Natural killer cell (primary cell): ENCODE results near the gene RPL10. TPM values are rescaled to one million over a fixed set of nuclear protein-coding genes. Genes with fewer than 3 reads are reported as not detected.

Experiments
- ATAC-seq, 3 donors: fragments of 150-1000 bp in 2 of 3; fragments of 200-7000 bp in 1 of 3; cut with Tn5 transposase; 1 replicate in 1 of 3; 2 replicates in 2 of 3; pipeline ENCODE4 v1.10.0; 2021; ENCODE audit warnings: mild to moderate bottlenecking in 2 of 3, moderate library complexity in 2 of 3
- DNase-seq, 2 donors: peaks; one replicate each; pipeline versions ENCODE4 v3.0.0 to v3.0.0-alpha.2; 2013 to 2021; ENCODE audit warnings: mixed read lengths in 1 of 2
- H3K27ac ChIP-seq: one replicate; pipeline ENCODE4 v1.5.1; 2013; ENCODE audit warnings: mild to moderate bottlenecking, low read length
- H3K27me3 ChIP-seq: one replicate; pipeline ENCODE4 v1.6.1; 2013; ENCODE audit warnings: low read length; ENCODE audit not compliant: control insufficient read depth, insufficient read depth
- H3K36me3 ChIP-seq: one replicate; pipeline ENCODE4 v1.6.1; 2013; ENCODE audit warnings: low read length; ENCODE audit not compliant: control insufficient read depth, insufficient read depth
- H3K4me1 ChIP-seq: one replicate; pipeline ENCODE4 v1.6.1; 2013; ENCODE audit warnings: low read length; ENCODE audit not compliant: control insufficient read depth, insufficient read depth
- H3K4me3 ChIP-seq: one replicate; pipeline ENCODE4 v1.5.1; 2013; ENCODE audit warnings: low read length
- H3K9me3 ChIP-seq: one replicate; pipeline ENCODE4 v1.6.1; 2013; ENCODE audit warnings: low read length; ENCODE audit not compliant: control insufficient read depth, insufficient read depth
- H3K27ac Mint-ChIP-seq, 2 donors: one replicate each; pipeline ENCODE4 v1.8.0; 2022; ENCODE audit warnings: mild to moderate bottlenecking in 2 of 2, mixed read lengths in 2 of 2, moderate library complexity in 1 of 2
- H3K27me3 Mint-ChIP-seq, 2 donors: one replicate each; pipeline ENCODE4 v1.8.0; 2022; ENCODE audit warnings: low read depth in 2 of 2, mixed read lengths in 2 of 2
- H3K36me3 Mint-ChIP-seq: one replicate; pipeline ENCODE4 v1.8.0; 2022; ENCODE audit warnings: mixed read lengths
- H3K4me1 Mint-ChIP-seq, 2 donors: one replicate each; pipeline ENCODE4 v1.8.0; 2022; ENCODE audit warnings: mixed read lengths in 2 of 2
- H3K4me3 Mint-ChIP-seq: one replicate; pipeline ENCODE4 v1.8.0; 2022; ENCODE audit warnings: mild to moderate bottlenecking, moderate library complexity, mixed read lengths
- H3K9me3 Mint-ChIP-seq, 2 donors: one replicate each; pipeline ENCODE4 v1.8.0; 2022; ENCODE audit warnings: mixed read lengths in 2 of 2
- WGBS: methylation state at CpG from one replicate; pipeline ENCODE4 v1.1.7; 2013; ENCODE audit warnings: missing lambda C conversion rate; ENCODE audit not compliant: insufficient coverage; 5-methylcytosine and 5-hydroxymethylcytosine counted together
- intact Hi-C: fragments of 100-400 bp; cut with micrococcal nuclease; formaldehyde crosslinking; loops from one replicate; pipeline ENCODE4 v1.14.2; 2022
- total RNA-seq, 4 donors: library from RNA; stranded (reverse); fragments of 120-200 nt in 1 of 4; gene quantifications; one replicate each; pipeline versions ENCODE4 v1.2.3 to v1.2.4, GENCODE V29; 2013 to 2022
- TF ChIP-seq, protein P1 (sequence below): fragments of 200-600 bp; IDR thresholded peaks from one replicate; pipeline ENCODE4 v1.8.0; 2022; ENCODE audit warnings: antibody characterized with exemption

The RPL10 gene
- total RNA-seq, 3 donors from 2014 or later (not counting 1 experiment from before 2014, with no cell fraction given): 2,249 to 2,456 (median 2,324) TPM

DNA sequence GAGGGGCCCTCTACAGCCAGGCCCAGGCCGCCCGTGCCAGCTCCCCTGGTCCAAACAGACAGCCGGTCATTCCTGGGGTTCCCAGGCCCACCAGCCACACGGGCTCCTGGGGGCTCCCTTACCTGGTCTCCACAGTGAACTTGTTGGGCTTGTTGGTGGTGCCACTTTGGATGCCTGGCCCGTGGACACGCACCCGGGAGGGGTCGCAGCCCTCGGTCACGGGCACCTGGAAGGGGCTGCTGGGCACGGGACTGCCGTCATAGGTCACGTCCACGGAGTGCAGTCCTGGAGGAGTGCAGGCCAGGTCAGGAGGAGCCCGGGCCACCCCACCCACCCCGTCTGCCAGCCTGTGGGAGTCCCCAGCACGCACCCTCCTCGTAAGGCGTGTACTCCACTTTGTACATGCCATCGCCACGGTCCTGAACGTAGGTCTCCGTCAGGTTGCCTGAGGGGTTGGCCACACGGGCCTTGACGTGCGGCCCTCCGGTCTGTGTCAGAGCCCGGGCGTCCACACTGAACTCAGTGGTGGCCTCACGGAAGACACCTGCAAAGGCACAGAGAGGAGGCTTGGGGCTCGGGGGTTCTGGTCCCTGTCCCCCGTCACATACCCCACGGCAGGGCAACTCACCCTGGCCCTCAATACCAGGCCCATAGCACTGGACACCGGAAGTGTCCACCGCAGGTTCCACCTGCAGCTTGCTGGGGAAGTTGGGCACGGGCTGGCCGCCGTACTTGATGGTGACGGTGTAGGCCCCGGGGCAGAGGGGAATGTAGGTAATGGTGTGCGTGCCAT, 38.6 kb upstream of the RPL10 start:
- Mint-ChIP-seq H3K4me3 (no peak overlapping the region), H3K36me3 (no peaks in the 10 kb centered on the region), H3K4me1 (peaks cover 5 to 14% of the 10 kb centered on the region in 2 donors), H3K27me3 (no peaks in the 10 kb centered on the region), H3K27ac (no peak overlapping the region), H3K9me3 (no peaks in the 10 kb centered on the region)
- ATAC-seq (no peak), DNase-seq (no peak)
- intact Hi-C loops: no loop called here
- Histone ChIP-seq H3K4me1 (peaks cover 85% of the 10 kb centered on the region), H3K27me3 (no peaks in the 10 kb centered on the region), H3K4me3 (no peak overlapping the region), H3K9me3 (no peaks in the 10 kb centered on the region), H3K27ac (no peak overlapping the region), H3K36me3 (peaks cover 93% of the 10 kb centered on the region)
- TF ChIP-seq, protein P1, sequence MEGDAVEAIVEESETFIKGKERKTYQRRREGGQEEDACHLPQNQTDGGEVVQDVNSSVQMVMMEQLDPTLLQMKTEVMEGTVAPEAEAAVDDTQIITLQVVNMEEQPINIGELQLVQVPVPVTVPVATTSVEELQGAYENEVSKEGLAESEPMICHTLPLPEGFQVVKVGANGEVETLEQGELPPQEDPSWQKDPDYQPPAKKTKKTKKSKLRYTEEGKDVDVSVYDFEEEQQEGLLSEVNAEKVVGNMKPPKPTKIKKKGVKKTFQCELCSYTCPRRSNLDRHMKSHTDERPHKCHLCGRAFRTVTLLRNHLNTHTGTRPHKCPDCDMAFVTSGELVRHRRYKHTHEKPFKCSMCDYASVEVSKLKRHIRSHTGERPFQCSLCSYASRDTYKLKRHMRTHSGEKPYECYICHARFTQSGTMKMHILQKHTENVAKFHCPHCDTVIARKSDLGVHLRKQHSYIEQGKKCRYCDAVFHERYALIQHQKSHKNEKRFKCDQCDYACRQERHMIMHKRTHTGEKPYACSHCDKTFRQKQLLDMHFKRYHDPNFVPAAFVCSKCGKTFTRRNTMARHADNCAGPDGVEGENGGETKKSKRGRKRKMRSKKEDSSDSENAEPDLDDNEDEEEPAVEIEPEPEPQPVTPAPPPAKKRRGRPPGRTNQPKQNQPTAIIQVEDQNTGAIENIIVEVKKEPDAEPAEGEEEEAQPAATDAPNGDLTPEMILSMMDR: no peak
- WGBS: 94% methylated on average over 41 of the region's 41 CpGs

DNA sequence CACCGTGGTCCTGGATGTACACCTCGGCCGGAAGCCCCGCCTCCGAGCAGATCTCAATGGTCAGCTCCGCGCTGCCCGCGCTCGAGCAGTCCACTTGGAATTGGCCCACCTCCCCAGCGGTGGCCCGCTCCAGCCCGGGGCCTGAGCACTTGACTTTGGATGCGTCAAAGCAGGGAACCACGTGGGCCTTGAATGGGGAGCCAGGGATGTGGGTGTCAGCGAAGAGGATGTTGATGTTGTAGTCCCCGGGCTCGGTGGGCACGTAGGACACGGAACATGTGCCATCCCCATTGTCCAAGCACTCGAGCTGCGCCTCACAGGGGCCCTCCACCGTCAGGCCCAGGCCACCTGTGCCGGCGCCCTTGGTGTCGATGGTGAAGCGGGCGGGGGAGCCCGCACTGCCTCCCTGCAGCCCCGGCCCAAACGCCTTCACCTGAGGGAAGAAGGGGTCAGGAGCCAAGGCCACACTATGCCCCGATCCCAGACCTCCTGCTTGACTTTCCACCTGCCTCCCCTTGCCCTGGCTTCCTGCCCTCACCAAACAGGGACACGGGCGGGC, 37.9 kb upstream of the RPL10 start:
- ATAC-seq: no peak
- Histone ChIP-seq H3K9me3 (no peaks in the 10 kb centered on the region), H3K36me3 (peaks cover 93% of the 10 kb centered on the region), H3K4me1 (peaks cover 83% of the 10 kb centered on the region), H3K4me3 (no peak overlapping the region), H3K27me3 (no peaks in the 10 kb centered on the region), H3K27ac (peak overlapping the region; percentile 63)
- intact Hi-C loops: no loop called here
- H3K9me3 Mint-ChIP-seq: no peaks in the 10 kb centered on the region
- DNase-seq: no peak
- 91% methylated on average over 31 of the region's 34 CpGs for WGBS
- H3K27me3 Mint-ChIP-seq: no peaks in the 10 kb centered on the region
- no peaks in the 10 kb centered on the region for H3K36me3 Mint-ChIP-seq
- TF ChIP-seq, protein P1: no peak
- H3K4me1 Mint-ChIP-seq: peaks cover 5 to 21% of the 10 kb centered on the region in 2 donors
- H3K4me3 Mint-ChIP-seq: no peak overlapping the region
- H3K27ac Mint-ChIP-seq: peak overlapping the region; percentile 57 to 95

DNA sequence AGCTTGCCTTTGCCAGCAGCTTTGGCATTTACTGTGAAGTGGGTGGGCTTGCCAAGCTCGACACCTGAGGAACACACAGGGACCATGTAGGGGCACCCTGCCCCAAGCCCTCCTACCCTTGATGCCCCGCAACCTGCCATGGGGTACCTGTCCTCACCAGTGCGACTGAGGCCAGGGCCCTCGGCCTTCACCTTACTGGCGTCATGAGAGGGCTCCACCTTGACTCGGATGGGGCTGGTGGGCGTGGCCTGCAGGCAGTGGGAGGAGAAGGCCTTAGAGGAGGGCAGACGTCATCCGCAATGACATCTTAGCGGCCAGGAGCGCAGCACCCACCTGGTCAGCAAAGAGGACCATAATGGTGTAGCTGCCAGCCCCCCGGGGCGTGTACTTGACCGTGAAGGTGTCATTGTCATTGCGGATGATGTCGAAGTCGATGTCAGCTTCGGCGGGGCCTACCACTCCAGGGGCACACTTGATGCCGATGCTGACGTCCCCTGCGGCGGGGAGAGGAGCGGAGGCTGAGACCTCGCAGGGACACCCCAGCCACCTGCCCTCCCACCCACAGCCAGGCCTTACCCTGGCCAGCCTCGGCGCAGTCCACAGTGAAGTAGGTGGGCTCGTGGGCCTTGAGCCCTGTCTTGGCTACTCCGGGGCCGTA, 36.0 kb upstream of the RPL10 start:
- no peaks in the 10 kb centered on the region for H3K9me3 ChIP-seq
- Mint-ChIP-seq H3K9me3 (no peaks in the 10 kb centered on the region), H3K4me1 (peaks cover 0 to 21% of the 10 kb centered on the region in 2 donors), H3K4me3 (peak overlapping the region; percentile 66), H3K36me3 (no peaks in the 10 kb centered on the region), H3K27ac (peak overlapping the region; percentile 69 to 95), H3K27me3 (no peaks in the 10 kb centered on the region)
- TF ChIP-seq, protein P1: no peak
- no peaks in the 10 kb centered on the region for H3K27me3 ChIP-seq
- H3K27ac ChIP-seq: peak overlapping the region; percentile 50
- peaks cover 83% of the 10 kb centered on the region for H3K4me1 ChIP-seq
- intact Hi-C loops: no loop called here
- H3K36me3 ChIP-seq: peaks cover 93% of the 10 kb centered on the region
- no peak overlapping the region for H3K4me3 ChIP-seq
- DNase-seq: no peak
- 91% methylated on average over 29 of the region's 30 CpGs for WGBS
- ATAC-seq: no peak
